Osteocyte (in vitro differentiated cells): ENCODE data around the gene TRA2B. TPM values are rescaled to one million over a fixed set of nuclear protein-coding genes. Genes with fewer than 3 reads are reported as not detected.

Experiments
- DNase-seq: peaks from one replicate; pipeline ENCODE4 v3.0.0; 2021; ENCODE audit warnings: mixed read lengths; ENCODE audit not compliant: unreplicated experiment; ENCODE audit errors: extremely low spot score
- H3K27ac Mint-ChIP-seq: one replicate; pipeline ENCODE4 v1.8.0; 2021; ENCODE audit warnings: mild to moderate bottlenecking, mixed read lengths; ENCODE audit not compliant: unreplicated experiment
- H3K27me3 Mint-ChIP-seq: one replicate; pipeline ENCODE4 v1.8.0; 2021; ENCODE audit warnings: mixed read lengths; ENCODE audit not compliant: unreplicated experiment
- H3K36me3 Mint-ChIP-seq: one replicate; pipeline ENCODE4 v1.8.0; 2021; ENCODE audit warnings: mixed read lengths; ENCODE audit not compliant: unreplicated experiment
- H3K4me1 Mint-ChIP-seq: one replicate; pipeline ENCODE4 v1.8.0; 2021; ENCODE audit warnings: mixed read lengths; ENCODE audit not compliant: unreplicated experiment
- H3K4me3 Mint-ChIP-seq: one replicate; pipeline ENCODE4 v1.8.0; 2021; ENCODE audit warnings: mild to moderate bottlenecking, moderate library complexity, mixed read lengths; ENCODE audit not compliant: unreplicated experiment
- H3K9me3 Mint-ChIP-seq: one replicate; pipeline ENCODE4 v1.8.0; 2021; ENCODE audit warnings: mixed read lengths; ENCODE audit not compliant: unreplicated experiment
- CTCF ChIP-seq: fragments of 200-600 bp; sonication (generic); IDR thresholded peaks from 2 replicates; pipeline ENCODE4 v1.5.0; 2021; ENCODE audit warnings: antibody characterized with exemption, mild to moderate bottlenecking, moderate library complexity
- total RNA-seq: library from RNA; stranded (reverse); gene quantifications from 2 replicates; pipeline ENCODE4 v1.2.1, GENCODE V29; 2021

TRA2B gene
- total RNA-seq, 1 donor from 2014 or later: 113 TPM

DNA sequence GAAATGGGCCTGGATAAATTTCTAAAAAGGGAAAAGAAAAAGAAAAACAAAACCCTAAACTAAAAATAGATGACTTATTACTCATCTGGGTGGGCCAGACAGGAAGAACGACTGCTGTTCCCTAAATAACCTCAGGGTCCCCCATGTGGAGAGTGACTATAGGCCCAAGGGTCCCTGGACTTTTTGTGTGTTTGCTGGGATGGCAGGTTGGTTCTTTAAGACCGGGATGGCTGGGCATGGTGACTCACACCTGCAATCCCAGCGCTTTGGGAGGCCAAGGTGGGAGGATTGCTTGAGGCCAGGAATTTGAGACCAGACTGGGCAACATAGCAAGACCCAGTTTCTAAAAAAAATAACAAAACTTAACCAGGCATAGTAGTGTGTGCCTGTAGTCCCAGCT is 43.8 kb upstream of the TRA2B start:
- no peak overlapping the region for H3K4me3 Mint-ChIP-seq
- no peak for TF ChIP-seq CTCF
- H3K36me3 Mint-ChIP-seq: no peaks in the 10 kb centered on the region
- peaks cover 40% of the 10 kb centered on the region for H3K4me1 Mint-ChIP-seq
- peaks cover 4% of the 10 kb centered on the region for H3K27me3 Mint-ChIP-seq
- peak overlapping the region; percentile 54 for H3K27ac Mint-ChIP-seq
- no peaks in the 10 kb centered on the region for H3K9me3 Mint-ChIP-seq
- no peak for DNase-seq

- no peak for TF ChIP-seq CTCF
- Mint-ChIP-seq H3K9me3 (no peaks in the 10 kb centered on the region), H3K4me3 (no peak overlapping the region), H3K4me1 (peaks cover 37% of the 10 kb centered on the region), H3K27ac (no peak overlapping the region), H3K27me3 (peaks cover 4% of the 10 kb centered on the region), H3K36me3 (no peaks in the 10 kb centered on the region)
- no peak for DNase-seq
Observed at GRCh38 chr3:185979721-185980121, 41.9 kb upstream of the TRA2B start.

DNA sequence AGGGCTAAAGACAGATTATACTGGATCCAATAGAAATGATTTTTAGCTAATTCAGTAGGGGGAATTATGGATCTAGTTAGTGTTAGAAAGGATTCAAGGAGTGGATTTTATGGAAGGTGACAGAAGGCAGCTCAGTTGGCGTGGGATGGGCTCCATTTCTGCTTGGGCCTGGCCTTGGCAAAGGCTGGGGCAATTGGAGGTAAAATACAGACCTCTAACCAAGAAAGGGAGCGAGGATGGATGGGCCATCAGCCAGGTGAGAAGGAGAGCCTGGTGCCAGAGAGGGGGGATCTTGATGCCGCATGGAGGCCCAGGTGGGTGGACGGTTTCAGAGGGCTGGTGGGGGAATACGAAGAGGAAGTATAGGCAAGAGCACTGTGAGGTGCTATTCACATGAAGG is 40.7 kb upstream of the TRA2B start:
- DNase-seq: no peak
- Mint-ChIP-seq H3K9me3 (no peaks in the 10 kb centered on the region), H3K36me3 (no peaks in the 10 kb centered on the region), H3K4me3 (no peak overlapping the region), H3K27me3 (peaks cover 2% of the 10 kb centered on the region), H3K4me1 (peaks cover 27% of the 10 kb centered on the region), H3K27ac (no peak overlapping the region)
- TF ChIP-seq CTCF: no peak

GRCh38 chr3:185977679-185978040 is 39.8 kb upstream of the TRA2B start:
- Mint-ChIP-seq H3K36me3 (no peaks in the 10 kb centered on the region), H3K4me3 (no peak overlapping the region), H3K4me1 (peaks cover 24% of the 10 kb centered on the region), H3K27me3 (no peaks in the 10 kb centered on the region), H3K27ac (no peak overlapping the region), H3K9me3 (no peaks in the 10 kb centered on the region)
- no peak for DNase-seq
- TF ChIP-seq CTCF: no peak

DNA sequence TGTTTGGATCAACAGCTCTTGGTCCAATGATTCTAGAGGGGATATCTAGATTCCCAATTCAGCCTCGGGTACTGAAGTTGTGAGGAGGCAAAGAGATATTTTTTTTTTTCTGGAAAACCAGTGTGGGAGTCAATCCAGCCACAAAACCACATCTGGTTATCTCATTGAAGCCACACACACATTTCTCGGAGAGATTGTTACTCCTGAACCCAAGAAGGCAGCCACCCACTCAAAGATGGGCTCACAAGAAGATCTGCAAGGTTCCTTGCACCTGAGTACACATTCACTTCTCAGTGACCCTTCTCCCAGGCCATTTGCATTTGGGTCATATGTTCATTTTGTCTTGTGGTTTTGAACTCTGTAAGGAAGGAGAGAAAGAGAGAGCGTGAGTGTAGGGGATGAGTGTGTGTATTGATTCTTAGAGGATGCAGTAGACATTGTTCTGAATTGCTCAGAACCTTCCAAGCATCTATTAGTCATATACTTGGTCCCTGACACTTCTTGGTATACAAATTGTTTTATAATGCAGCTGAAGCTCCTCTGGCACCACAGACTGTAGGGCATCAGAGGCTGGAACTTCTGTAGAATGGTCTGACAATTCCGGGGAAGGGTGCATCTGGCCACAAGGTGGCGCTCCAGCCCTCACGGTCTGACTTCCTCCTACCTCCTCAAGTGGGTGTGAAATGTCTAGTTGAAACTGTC is 39.3 kb upstream of the TRA2B start:
- TF ChIP-seq CTCF: peak; percentile 96
- no peaks in the 10 kb centered on the region for H3K36me3 Mint-ChIP-seq
- H3K4me3 Mint-ChIP-seq: no peak overlapping the region
- H3K27ac Mint-ChIP-seq: no peak overlapping the region
- DNase-seq: peak; percentile 90
- no peaks in the 10 kb centered on the region for H3K27me3 Mint-ChIP-seq
- peaks cover 24% of the 10 kb centered on the region for H3K4me1 Mint-ChIP-seq
- H3K9me3 Mint-ChIP-seq: no peaks in the 10 kb centered on the region
